Measurements from ENCODE around the gene PLEKHG2. TPM values are rescaled to one million over a fixed set of nuclear protein-coding genes. Genes with fewer than 3 reads are reported as not detected.
A peak's percentile ranks its signal among the peaks of the same experiment; 100 is the strongest.

The PLEKHG2 gene
- polyA plus RNA-seq, 1 donor from 2014 or later: 14.3 TPM

DNA sequence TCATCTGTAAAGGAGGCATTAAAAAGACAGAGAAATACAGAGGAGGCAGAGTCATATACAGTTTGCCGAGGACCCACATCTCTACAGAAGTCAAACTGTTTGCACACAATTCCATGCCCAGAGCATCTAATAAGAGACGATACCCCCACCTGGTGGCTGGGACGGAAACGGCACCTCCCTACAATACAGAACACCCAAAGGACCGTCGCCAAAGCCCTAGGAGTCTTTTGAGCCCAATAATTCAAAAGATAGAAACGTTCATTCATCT, 703 bp upstream of the PLEKHG2 start:
- Histone ChIP-seq H3F3A (ENCODE audit: insufficient read depth, low read length, poor library complexity, severe bottlenecking) (no peaks in the 10 kb centered on the region), H3K9me3 (ENCODE audit: low read length) (no peaks in the 10 kb centered on the region), H4K20me1 (ENCODE audit: insufficient read depth) (no peaks in the 10 kb centered on the region), H3K27me3 (ENCODE audit: insufficient read depth, low read depth, low read length) (peaks cover 39% of the 10 kb centered on the region), H3K9ac (ENCODE audit: low read length) (peak overlapping the region; percentile 55), H2AFZ (ENCODE audit: low read depth, low read length) (no peak overlapping the region), H3K36me3 (ENCODE audit: insufficient read depth, low read length) (no peaks in the 10 kb centered on the region), H3K27ac (ENCODE audit: low read length) (peak overlapping the region; percentile 73), H3K9me2 (ENCODE audit: insufficient read depth, low read length) (no peaks in the 10 kb centered on the region), H3K4me3 (ENCODE audit: low read length) (peak overlapping the region; percentile 89), H3K79me2 (replicated peaks; ENCODE audit: insufficient read depth, low read length) (peaks cover 27% of the 10 kb centered on the region), H3K4me2 (ENCODE audit: low read length) (no peak overlapping the region)
- no peak for TF ChIP-seq EZH2 (IDR thresholded peaks at IDR 0.05; ENCODE audit: borderline replicate concordance, insufficient read depth, low read length, poor library complexity, severe bottlenecking)
- TF ChIP-seq RAD21 (conservative IDR thresholded peaks at IDR 0.05): peak; percentile 84
- TF ChIP-seq, protein P1, sequence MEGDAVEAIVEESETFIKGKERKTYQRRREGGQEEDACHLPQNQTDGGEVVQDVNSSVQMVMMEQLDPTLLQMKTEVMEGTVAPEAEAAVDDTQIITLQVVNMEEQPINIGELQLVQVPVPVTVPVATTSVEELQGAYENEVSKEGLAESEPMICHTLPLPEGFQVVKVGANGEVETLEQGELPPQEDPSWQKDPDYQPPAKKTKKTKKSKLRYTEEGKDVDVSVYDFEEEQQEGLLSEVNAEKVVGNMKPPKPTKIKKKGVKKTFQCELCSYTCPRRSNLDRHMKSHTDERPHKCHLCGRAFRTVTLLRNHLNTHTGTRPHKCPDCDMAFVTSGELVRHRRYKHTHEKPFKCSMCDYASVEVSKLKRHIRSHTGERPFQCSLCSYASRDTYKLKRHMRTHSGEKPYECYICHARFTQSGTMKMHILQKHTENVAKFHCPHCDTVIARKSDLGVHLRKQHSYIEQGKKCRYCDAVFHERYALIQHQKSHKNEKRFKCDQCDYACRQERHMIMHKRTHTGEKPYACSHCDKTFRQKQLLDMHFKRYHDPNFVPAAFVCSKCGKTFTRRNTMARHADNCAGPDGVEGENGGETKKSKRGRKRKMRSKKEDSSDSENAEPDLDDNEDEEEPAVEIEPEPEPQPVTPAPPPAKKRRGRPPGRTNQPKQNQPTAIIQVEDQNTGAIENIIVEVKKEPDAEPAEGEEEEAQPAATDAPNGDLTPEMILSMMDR (IDR thresholded peaks at IDR 0.05; ENCODE audit: poor library complexity, severe bottlenecking): peak; percentile 98
- no peak for TF ChIP-seq POLR2AphosphoS5 (IDR thresholded peaks at IDR 0.05)
- TF ChIP-seq SMC3 (conservative IDR thresholded peaks at IDR 0.05; ENCODE audit: poor library complexity): peak; percentile 89

DNA sequence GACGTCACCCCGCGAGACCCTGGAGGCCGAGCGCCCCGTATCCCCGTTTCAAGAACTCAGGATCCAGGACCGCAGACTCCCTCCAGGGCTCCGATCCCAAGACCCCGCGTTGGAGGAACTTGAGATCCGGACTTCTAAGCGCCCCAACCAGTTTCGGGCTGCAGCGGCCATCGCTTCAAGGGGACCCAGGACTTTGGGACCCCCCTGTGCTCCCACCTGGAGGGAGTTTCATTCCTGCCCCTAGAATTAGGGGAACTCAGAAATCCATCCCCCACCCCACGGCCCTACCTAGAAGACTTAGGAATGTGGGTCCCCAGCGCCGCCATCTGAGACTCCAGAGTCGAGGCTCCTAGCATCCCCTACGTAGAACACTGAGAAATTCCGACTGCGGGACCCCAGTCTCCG, 400 bp downstream of the PLEKHG2 start:
- Histone ChIP-seq H2AFZ (ENCODE audit: low read depth, low read length) (peak overlapping the region; percentile 40), H3K4me2 (ENCODE audit: low read length) (peak overlapping the region; percentile 48), H3K4me3 (ENCODE audit: low read length) (peak overlapping the region; percentile 89), H3K9me3 (ENCODE audit: low read length) (no peaks in the 10 kb centered on the region), H3K27me3 (ENCODE audit: insufficient read depth, low read depth, low read length) (peaks cover 28% of the 10 kb centered on the region), H3K9ac (ENCODE audit: low read length) (peak overlapping the region; percentile 100), H3K27ac (ENCODE audit: low read length) (peak overlapping the region; percentile 99), H3K36me3 (ENCODE audit: insufficient read depth, low read length) (no peaks in the 10 kb centered on the region), H3K9me2 (ENCODE audit: insufficient read depth, low read length) (no peaks in the 10 kb centered on the region), H3F3A (ENCODE audit: insufficient read depth, low read length, poor library complexity, severe bottlenecking) (no peaks in the 10 kb centered on the region), H3K79me2 (replicated peaks; ENCODE audit: insufficient read depth, low read length) (peaks cover 27% of the 10 kb centered on the region), H4K20me1 (ENCODE audit: insufficient read depth) (no peaks in the 10 kb centered on the region)
- TF ChIP-seq EZH2 (IDR thresholded peaks at IDR 0.05; ENCODE audit: borderline replicate concordance, insufficient read depth, low read length, poor library complexity, severe bottlenecking) (no peak), SMC3 (conservative IDR thresholded peaks at IDR 0.05; ENCODE audit: poor library complexity) (peak; percentile 58), TAF1 (IDR thresholded peaks at IDR 0.05; ENCODE audit: low read depth) (peak; percentile 28), RAD21 (conservative IDR thresholded peaks at IDR 0.05) (no peak)
- TF ChIP-seq, protein P2, sequence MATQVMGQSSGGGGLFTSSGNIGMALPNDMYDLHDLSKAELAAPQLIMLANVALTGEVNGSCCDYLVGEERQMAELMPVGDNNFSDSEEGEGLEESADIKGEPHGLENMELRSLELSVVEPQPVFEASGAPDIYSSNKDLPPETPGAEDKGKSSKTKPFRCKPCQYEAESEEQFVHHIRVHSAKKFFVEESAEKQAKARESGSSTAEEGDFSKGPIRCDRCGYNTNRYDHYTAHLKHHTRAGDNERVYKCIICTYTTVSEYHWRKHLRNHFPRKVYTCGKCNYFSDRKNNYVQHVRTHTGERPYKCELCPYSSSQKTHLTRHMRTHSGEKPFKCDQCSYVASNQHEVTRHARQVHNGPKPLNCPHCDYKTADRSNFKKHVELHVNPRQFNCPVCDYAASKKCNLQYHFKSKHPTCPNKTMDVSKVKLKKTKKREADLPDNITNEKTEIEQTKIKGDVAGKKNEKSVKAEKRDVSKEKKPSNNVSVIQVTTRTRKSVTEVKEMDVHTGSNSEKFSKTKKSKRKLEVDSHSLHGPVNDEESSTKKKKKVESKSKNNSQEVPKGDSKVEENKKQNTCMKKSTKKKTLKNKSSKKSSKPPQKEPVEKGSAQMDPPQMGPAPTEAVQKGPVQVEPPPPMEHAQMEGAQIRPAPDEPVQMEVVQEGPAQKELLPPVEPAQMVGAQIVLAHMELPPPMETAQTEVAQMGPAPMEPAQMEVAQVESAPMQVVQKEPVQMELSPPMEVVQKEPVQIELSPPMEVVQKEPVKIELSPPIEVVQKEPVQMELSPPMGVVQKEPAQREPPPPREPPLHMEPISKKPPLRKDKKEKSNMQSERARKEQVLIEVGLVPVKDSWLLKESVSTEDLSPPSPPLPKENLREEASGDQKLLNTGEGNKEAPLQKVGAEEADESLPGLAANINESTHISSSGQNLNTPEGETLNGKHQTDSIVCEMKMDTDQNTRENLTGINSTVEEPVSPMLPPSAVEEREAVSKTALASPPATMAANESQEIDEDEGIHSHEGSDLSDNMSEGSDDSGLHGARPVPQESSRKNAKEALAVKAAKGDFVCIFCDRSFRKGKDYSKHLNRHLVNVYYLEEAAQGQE (IDR thresholded peaks at IDR 0.05; ENCODE audit: borderline replicate concordance): peak; percentile 7

DNA sequence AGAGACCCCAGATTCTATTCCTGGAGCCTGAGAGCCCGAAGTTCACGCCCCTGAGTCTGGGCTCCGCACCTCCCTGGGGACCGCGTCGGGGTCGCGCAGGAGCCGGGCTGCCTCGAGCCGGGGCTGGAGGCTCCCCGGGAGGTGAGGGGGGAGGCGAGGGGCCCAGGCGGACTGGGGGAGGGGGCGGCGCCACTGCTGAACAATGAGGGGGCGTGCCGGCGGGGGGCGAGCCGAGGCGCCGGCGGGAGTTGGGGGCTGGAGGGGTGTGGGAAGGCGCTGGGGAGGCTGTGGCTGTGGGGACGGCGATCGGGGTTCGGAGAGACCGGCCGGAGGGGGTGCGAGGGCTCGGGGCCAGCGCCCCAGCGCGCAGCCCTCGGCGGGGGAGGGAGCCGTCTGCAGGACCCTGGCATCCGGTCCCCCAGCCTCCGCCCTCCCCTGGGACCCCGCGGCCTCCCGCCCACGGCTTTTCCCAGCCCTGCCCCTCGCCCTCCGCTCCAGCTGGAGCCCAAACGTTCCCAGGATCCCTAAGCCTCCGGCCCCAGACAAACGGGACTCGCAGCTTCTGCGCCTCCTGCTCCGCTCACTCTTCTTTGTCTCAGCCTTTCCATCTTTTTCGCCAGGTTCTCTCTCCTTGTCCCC, 922 bp downstream of the PLEKHG2 start:
- Histone ChIP-seq H3K36me3 (ENCODE audit: insufficient read depth, low read length) (no peaks in the 10 kb centered on the region), H3K9ac (ENCODE audit: low read length) (peak overlapping the region; percentile 100), H3K9me2 (ENCODE audit: insufficient read depth, low read length) (no peaks in the 10 kb centered on the region), H3K27ac (ENCODE audit: low read length) (peak overlapping the region; percentile 99), H3K79me2 (replicated peaks; ENCODE audit: insufficient read depth, low read length) (peaks cover 27% of the 10 kb centered on the region), H2AFZ (ENCODE audit: low read depth, low read length) (peak overlapping the region; percentile 73), H3K4me3 (ENCODE audit: low read length) (peak overlapping the region; percentile 89), H3K27me3 (ENCODE audit: insufficient read depth, low read depth, low read length) (peaks cover 23% of the 10 kb centered on the region), H3K4me2 (ENCODE audit: low read length) (peak overlapping the region; percentile 97), H4K20me1 (ENCODE audit: insufficient read depth) (no peaks in the 10 kb centered on the region), H3K9me3 (ENCODE audit: low read length) (no peaks in the 10 kb centered on the region), H3F3A (ENCODE audit: insufficient read depth, low read length, poor library complexity, severe bottlenecking) (no peaks in the 10 kb centered on the region)
- TF ChIP-seq MXI1 (conservative IDR thresholded peaks at IDR 0.05; ENCODE audit: poor library complexity, severe bottlenecking) (no peak), POLR2AphosphoS5 (IDR thresholded peaks at IDR 0.05) (peak; percentile 83)

Data from neural cell (in vitro differentiated cells).